ENCODE data around the gene CFAP73.

CFAP73 gene

GRCh38 chr12:113119980-113120669 lies 29.4 kb upstream of the CFAP73 start:
- TF ChIP-seq CTCF (IDR thresholded peaks at IDR 0.05; ENCODE audit: low read depth, low read length, missing control alignments), result no peak
- DNase-seq (ENCODE audit: low read depth), result no peak

DNA sequence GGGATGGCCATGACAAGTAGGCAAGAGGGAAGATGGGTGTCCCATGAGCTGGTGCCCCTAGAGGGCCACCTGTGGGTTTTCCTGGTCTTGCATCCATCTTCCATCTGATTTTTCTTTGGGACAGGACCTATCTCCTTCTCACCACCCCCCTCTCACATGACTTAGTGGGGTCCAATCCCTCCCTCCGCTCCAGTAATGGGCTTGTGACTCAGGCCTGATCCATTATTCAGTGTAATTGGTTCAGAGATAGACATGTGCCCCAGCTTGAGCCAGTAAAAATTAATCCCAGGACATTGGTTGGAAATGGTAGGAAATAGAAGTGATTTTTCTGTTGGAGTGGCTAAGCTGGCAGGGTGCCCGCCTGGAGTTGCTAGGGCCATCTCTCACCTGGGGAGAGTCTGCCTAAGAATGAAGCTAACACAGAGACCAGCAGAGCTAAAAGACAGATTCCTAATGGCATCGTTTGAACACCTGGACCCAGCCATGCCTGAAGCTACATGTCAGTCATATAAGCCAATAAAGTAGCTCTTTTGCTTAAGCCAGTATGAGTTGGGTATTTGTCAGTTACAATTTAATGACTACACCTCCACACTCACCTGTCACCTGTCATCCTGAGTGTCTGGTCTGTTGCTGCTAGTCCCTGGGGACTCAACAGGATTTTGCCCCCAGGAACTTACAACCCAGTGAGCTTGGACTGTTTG lies 28.7 kb upstream of the CFAP73 start:
- TF ChIP-seq CTCF (IDR thresholded peaks at IDR 0.05; ENCODE audit: low read depth, low read length, missing control alignments), result no peak
- no peak for DNase-seq (ENCODE audit: low read depth)

More at GRCh38 chr12:113119980-113120669, 29.4 kb upstream of the CFAP73 start:
- no peak overlapping the region for H3K4me3 ChIP-seq (ENCODE audit: low read depth, low read length)

GRCh38 chr12:113127791-113128199 lies 21.7 kb upstream of the CFAP73 start:
- H3K4me3 ChIP-seq (ENCODE audit: low read depth, low read length), result no peak overlapping the region
- no peak for TF ChIP-seq CTCF (IDR thresholded peaks at IDR 0.05; ENCODE audit: low read depth, low read length, missing control alignments)
- no peak for DNase-seq (ENCODE audit: low read depth)

More for the DNA sequence above, 28.7 kb upstream of the CFAP73 start:
- no peak overlapping the region for H3K4me3 ChIP-seq (ENCODE audit: low read depth, low read length)

DNA sequence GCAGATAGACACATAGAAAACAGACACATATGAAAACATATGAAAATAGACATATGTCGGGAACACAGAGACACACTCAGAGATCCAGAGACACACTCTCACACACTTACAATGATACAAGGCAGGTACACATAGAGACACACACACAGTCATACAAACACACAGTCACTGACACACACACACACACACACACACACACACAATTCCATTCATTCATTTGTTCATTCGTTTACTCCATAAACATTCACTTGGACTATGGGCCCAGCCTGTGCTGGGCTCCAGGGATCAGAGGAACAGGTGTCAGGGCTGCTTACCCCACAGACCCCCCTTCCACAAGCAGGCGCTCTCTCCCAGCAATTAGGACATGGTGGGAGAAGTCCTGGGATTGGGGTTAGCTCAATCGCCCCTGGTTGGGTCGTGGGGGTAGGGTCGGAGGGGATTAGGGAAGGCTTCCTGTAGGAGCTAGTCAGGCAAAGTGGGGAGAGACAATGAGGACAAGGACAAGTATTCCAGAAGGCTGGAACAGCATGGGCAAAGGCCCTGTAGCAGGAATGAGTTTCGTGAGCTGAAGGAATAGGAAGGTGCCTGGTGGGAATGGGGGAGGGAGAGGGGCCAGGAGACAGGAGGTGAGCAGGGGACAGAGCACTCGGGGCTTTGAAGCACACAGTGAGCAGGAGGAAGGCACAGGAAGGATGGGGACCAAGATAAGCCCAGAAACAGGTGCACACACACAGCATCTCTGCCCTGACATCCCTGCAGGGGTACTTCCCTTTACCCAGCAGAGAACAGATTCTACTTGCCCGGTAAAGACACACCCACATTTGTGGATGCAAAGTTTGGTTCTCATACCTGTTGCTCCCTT lies 20.5 kb upstream of the CFAP73 start:
- DNase-seq (ENCODE audit: low read depth), result no peak
- TF ChIP-seq CTCF (IDR thresholded peaks at IDR 0.05; ENCODE audit: low read depth, low read length, missing control alignments), result no peak
- H3K4me3 ChIP-seq (ENCODE audit: low read depth, low read length), result no peak overlapping the region

GRCh38 chr12:113129664-113130456 lies 19.7 kb upstream of the CFAP73 start:
- TF ChIP-seq CTCF (IDR thresholded peaks at IDR 0.05; ENCODE audit: low read depth, low read length, missing control alignments), result no peak
- no peak overlapping the region for H3K4me3 ChIP-seq (ENCODE audit: low read depth, low read length)
- DNase-seq (ENCODE audit: low read depth), result no peak

DNA sequence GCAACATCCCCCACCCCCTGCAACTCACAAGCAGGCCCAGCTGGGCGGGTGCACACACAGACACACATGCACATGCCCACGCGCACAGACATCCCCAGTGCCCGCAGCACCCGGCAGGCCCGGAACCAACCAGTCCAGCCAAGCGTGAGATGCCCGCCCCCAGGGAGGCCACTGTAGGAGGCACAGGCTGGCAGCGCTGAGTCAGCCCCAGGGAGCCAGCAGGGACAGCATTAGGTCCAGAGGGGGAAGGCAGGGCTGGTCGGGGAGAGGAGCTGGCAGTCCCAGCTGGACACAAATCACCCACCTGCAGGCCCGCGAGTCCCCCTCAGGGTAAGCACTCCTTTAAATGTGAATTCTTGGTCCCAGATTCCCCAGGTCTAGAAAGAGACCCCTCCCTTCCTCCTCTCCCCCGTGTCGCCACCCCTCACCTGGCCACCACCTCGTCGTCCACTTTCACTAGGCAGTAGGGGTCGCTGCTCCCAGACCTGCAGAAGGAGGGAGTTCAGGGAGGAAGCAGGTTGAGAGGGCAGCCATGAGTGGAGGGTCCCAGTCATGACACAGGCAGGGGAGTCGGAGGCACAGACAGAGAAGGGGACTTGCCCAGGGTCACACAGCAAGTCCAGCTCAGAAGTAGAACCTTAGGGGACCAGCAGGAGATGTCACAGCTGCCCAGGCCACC lies 18.9 kb upstream of the CFAP73 start:
- TF ChIP-seq CTCF (IDR thresholded peaks at IDR 0.05; ENCODE audit: low read depth, low read length, missing control alignments), result no peak
- no peak for DNase-seq (ENCODE audit: low read depth)
- no peak overlapping the region for H3K4me3 ChIP-seq (ENCODE audit: low read depth, low read length)
